ENCODE results near the gene CACNA1B.

DNA sequence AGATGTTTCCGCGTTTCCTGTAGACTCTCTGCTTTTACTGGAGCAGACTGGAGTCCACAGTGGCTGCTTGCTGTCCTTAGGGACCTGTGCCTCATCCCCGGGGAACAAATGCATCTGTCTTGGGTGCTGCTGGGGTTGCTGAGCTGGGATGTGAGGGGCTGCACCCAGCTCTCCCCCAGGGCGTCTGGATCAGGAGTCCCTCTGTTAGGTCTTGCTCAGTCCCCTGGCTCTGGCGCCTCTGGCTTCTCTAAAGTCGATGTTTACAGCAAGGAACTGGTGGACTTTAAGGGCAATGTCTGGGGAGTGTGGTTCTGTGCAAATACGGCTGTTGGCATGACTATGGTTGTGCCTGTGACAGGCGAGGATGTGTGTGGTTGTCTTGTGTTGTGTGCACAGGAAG lies 91.4 kb downstream of the CACNA1B start:
- no peak for TF ChIP-seq POLR2AphosphoS5 (IDR thresholded peaks at IDR 0.05)
- no peak for TF ChIP-seq EP300 (IDR thresholded peaks at IDR 0.05)
- TF ChIP-seq CTCF (IDR thresholded peaks at IDR 0.05) = no peak
- no peak for TF ChIP-seq POLR2A (IDR thresholded peaks at IDR 0.05)

Data from suprapubic skin (tissue), 4 donors.